Measurements from ENCODE around the gene ZNF718.
"Not testable (repeated sequence)": the region's sequence is repeated elsewhere in the genome, so short reads cannot be mapped to it uniquely, and the experiment has no call there.

Gene ZNF718

GRCh38 chr4:161496-162284 is 37.4 kb downstream of the ZNF718 start:
- no peak for DNase-seq

- DNase-seq, result not testable (repeated sequence)
These were observed 45.3 kb downstream of the ZNF718 start for GRCh38 chr4:169640-170039.

GRCh38 chr4:171318-171717 is 47.0 kb downstream of the ZNF718 start:
- not testable (repeated sequence) for DNase-seq

- no peak for DNase-seq
These were observed 49.5 kb downstream of the ZNF718 start for GRCh38 chr4:173666-174314.

- DNase-seq, result no peak
These were observed 51.7 kb downstream of the ZNF718 start for GRCh38 chr4:175986-176385.

- no peak for DNase-seq
These were observed 52.7 kb downstream of the ZNF718 start for GRCh38 chr4:176995-177394.

- not testable (repeated sequence) for DNase-seq
These were observed 57.9 kb downstream of the ZNF718 start for GRCh38 chr4:182225-182624.

GRCh38 chr4:188091-188490 is 63.8 kb downstream of the ZNF718 start:
- DNase-seq, result no peak

GRCh38 chr4:195159-195558 is 70.9 kb downstream of the ZNF718 start:
- not testable (repeated sequence) for DNase-seq

- no peak for DNase-seq
These were observed 76.6 kb downstream of the ZNF718 start for GRCh38 chr4:200936-201335.

- DNase-seq, result not testable (repeated sequence)
These were observed 78.5 kb downstream of the ZNF718 start for GRCh38 chr4:202822-203221.

GRCh38 chr4:205097-205756 is 80.9 kb downstream of the ZNF718 start:
- DNase-seq, result no peak

GRCh38 chr4:206054-206453 is 81.8 kb downstream of the ZNF718 start:
- no peak for DNase-seq

GRCh38 chr4:208416-209096 is 84.3 kb downstream of the ZNF718 start:
- DNase-seq, result not testable (repeated sequence)

- DNase-seq, result no peak
These were observed 86.8 kb downstream of the ZNF718 start for GRCh38 chr4:211033-211511.

- DNase-seq, result peak; percentile 83
These were observed 88.3 kb downstream of the ZNF718 start for GRCh38 chr4:212438-213188.

- not testable (repeated sequence) for DNase-seq
These were observed 88.9 kb downstream of the ZNF718 start for GRCh38 chr4:213189-213535.

Data from fibroblast of skin of scalp (primary cell).